Smooth muscle cell (in vitro differentiated cells): ENCODE data around the gene LONRF2. TPM values are rescaled to one million over a fixed set of nuclear protein-coding genes. Genes with fewer than 3 reads are reported as not detected.

Source experiments
- DNase-seq: peaks from one replicate; lab custom pipeline; 2025; ENCODE audit not compliant: unreplicated experiment; lab: John Stamatoyannopoulos, UW
- H2AFZ ChIP-seq: fragments of 200-600 bp; sonication (generic); 2 replicates; pipeline ENCODE4 v1.6.0; 2016; ENCODE audit warnings: antibody characterized with exemption, low read depth, mild to moderate bottlenecking
- H3F3A ChIP-seq: fragments of 200-600 bp; sonication (generic); 2 replicates; pipeline ENCODE4 v1.6.0; 2017; ENCODE audit warnings: antibody characterized with exemption, low read depth
- H3K27ac ChIP-seq: fragments of 200-600 bp; sonication (generic); 2 replicates; pipeline ENCODE4 v1.5.1; 2016; ENCODE audit warnings: low read depth, mild to moderate bottlenecking
- H3K27me3 ChIP-seq: fragments of 200-600 bp; sonication (generic); 2 replicates; pipeline ENCODE4 v1.6.1; 2016; ENCODE audit warnings: low read depth, mild to moderate bottlenecking
- H3K36me3 ChIP-seq: fragments of 200-600 bp; sonication (generic); 2 replicates; pipeline ENCODE4 v1.5.1; 2016; ENCODE audit warnings: low read depth
- H3K4me1 ChIP-seq: fragments of 200-600 bp; sonication (generic); 2 replicates; pipeline ENCODE4 v1.5.1; 2016; ENCODE audit warnings: low read depth
- H3K4me2 ChIP-seq: fragments of 200-600 bp; sonication (generic); 2 replicates; pipeline ENCODE4 v1.6.0; 2016; ENCODE audit warnings: mild to moderate bottlenecking
- H3K4me3 ChIP-seq: fragments of 200-600 bp; sonication (generic); 2 replicates; pipeline ENCODE4 v1.5.1; 2016; ENCODE audit warnings: mild to moderate bottlenecking
- H3K79me2 ChIP-seq: fragments of 200-600 bp; sonication (generic); 2 replicates; pipeline ENCODE4 v1.6.0; 2016; ENCODE audit warnings: low read depth, mild to moderate bottlenecking
- H3K9ac ChIP-seq: fragments of 200-600 bp; sonication (generic); 2 replicates; pipeline ENCODE4 v1.6.0; 2016; ENCODE audit warnings: low read depth
- H3K9me3 ChIP-seq: fragments of 200-600 bp; sonication (generic); replicated peaks from 2 replicates; pipeline ENCODE4 v1.5.1; 2016; ENCODE audit warnings: low read depth
- H4K20me1 ChIP-seq: fragments of 200-600 bp; sonication (generic); 2 replicates; pipeline ENCODE4 v1.6.0; 2016; ENCODE audit warnings: low read depth
- CTCF ChIP-seq: fragments of 200-600 bp; sonication (generic); IDR thresholded peaks from 2 replicates; pipeline ENCODE4 v1.5.1; 2017; ENCODE audit warnings: borderline replicate concordance, mild to moderate bottlenecking, antibody characterized with exemption; ENCODE audit not compliant: insufficient read depth, poor library complexity, severe bottlenecking
- WGBS: methylation state at CpG from one replicate; pipeline ENCODE4 v1.1.7; 2016; ENCODE audit warnings: low lambda C conversion rate; 5-methylcytosine and 5-hydroxymethylcytosine counted together
- polyA plus RNA-seq: library from polyadenylated mRNA; unstranded; fragments of >200 nt; fragmentation: Nextera tagmentation; extraction: Ambion mirVana; gene quantifications from 2 replicates; pipeline ENCODE4 v1.2.1, GENCODE V29; 2016
- total RNA-seq: library from RNA; depleted of rRNA; stranded (reverse); fragments of >200 nt; gene quantifications from 2 replicates; pipeline ENCODE4 v1.2.3, GENCODE V29; 2014

The LONRF2 gene
- total and polyA plus RNA-seq, 2 experiments from 2014 or later = 0.06 to 1.4 TPM

- H3K79me2 ChIP-seq = no peaks in the 10 kb centered on the region
- 84% methylated on average over 6 of the region's 6 CpGs for WGBS
- H3K4me2 ChIP-seq = no peak overlapping the region
- H3K4me3 ChIP-seq = no peak overlapping the region
- no peak overlapping the region for H3K27ac ChIP-seq
- peaks cover 18% of the 10 kb centered on the region for H3K27me3 ChIP-seq
- H3K9me3 ChIP-seq = no peaks in the 10 kb centered on the region
- H3K36me3 ChIP-seq = no peaks in the 10 kb centered on the region
- TF ChIP-seq CTCF = no peak
- H3K4me1 ChIP-seq = no peaks in the 10 kb centered on the region
- H3F3A ChIP-seq = no peaks in the 10 kb centered on the region
- DNase-seq = no peak
- H3K9ac ChIP-seq = no peak overlapping the region
- H2AFZ ChIP-seq = no peak overlapping the region
- no peaks in the 10 kb centered on the region for H4K20me1 ChIP-seq
Measured at GRCh38 chr2:100236166-100236565, 86.1 kb downstream of the LONRF2 start.

- Histone ChIP-seq H3K4me2 (no peak overlapping the region), H3K36me3 (no peaks in the 10 kb centered on the region), H3K27ac (no peak overlapping the region), H3F3A (no peaks in the 10 kb centered on the region), H4K20me1 (no peaks in the 10 kb centered on the region), H3K9me3 (no peaks in the 10 kb centered on the region), H3K79me2 (no peaks in the 10 kb centered on the region), H3K4me3 (no peak overlapping the region), H2AFZ (no peak overlapping the region), H3K9ac (no peak overlapping the region), H3K27me3 (peaks cover 12% of the 10 kb centered on the region), H3K4me1 (no peaks in the 10 kb centered on the region)
- WGBS = 93% methylated on average over 4 of the region's 4 CpGs
- no peak for DNase-seq
- no peak for TF ChIP-seq CTCF
Measured at GRCh38 chr2:100235581-100235980, 86.7 kb downstream of the LONRF2 start.

- H3K4me3 ChIP-seq = no peak overlapping the region
- H3K27me3 ChIP-seq = peaks cover 9% of the 10 kb centered on the region
- H3K9ac ChIP-seq = no peak overlapping the region
- H3K27ac ChIP-seq = no peak overlapping the region
- H3K36me3 ChIP-seq = no peaks in the 10 kb centered on the region
- TF ChIP-seq CTCF = no peak
- no peak overlapping the region for H3K4me2 ChIP-seq
- H3K79me2 ChIP-seq = no peaks in the 10 kb centered on the region
- DNase-seq = no peak
- H4K20me1 ChIP-seq = no peaks in the 10 kb centered on the region
- H3K4me1 ChIP-seq = no peaks in the 10 kb centered on the region
- no peaks in the 10 kb centered on the region for H3F3A ChIP-seq
- H3K9me3 ChIP-seq = no peaks in the 10 kb centered on the region
- WGBS = 73% methylated on average over 16 of the region's 16 CpGs
- H2AFZ ChIP-seq = no peak overlapping the region
Measured at GRCh38 chr2:100235098-100235497, 87.2 kb downstream of the LONRF2 start.

GRCh38 chr2:100234141-100234540, 88.2 kb downstream of the LONRF2 start:
- WGBS = 71% methylated on average over 4 of the region's 4 CpGs
- Histone ChIP-seq H3K4me2 (no peak overlapping the region), H2AFZ (no peak overlapping the region), H3K4me1 (no peaks in the 10 kb centered on the region), H3K4me3 (no peak overlapping the region), H3K9me3 (no peaks in the 10 kb centered on the region), H3K79me2 (no peaks in the 10 kb centered on the region), H3K9ac (no peak overlapping the region), H3F3A (no peaks in the 10 kb centered on the region), H3K36me3 (no peaks in the 10 kb centered on the region), H4K20me1 (no peaks in the 10 kb centered on the region), H3K27ac (no peak overlapping the region), H3K27me3 (peaks cover 6% of the 10 kb centered on the region)
- TF ChIP-seq CTCF = no peak
- DNase-seq = no peak
